Memory B cell (primary cell): Measurements from ENCODE around the gene ARHGEF11.
"Not testable (repeated sequence)": the region's sequence is repeated elsewhere in the genome, so short reads cannot be mapped to it uniquely, and the experiment has no call there.

ENCODE experiments used
- ATAC-seq: fragments of 150-1000 bp; cut with Tn5 transposase; 2 replicates; pipeline ENCODE4 v1.10.0; 2021; ENCODE audit warnings: low read depth, mild to moderate bottlenecking, moderate library complexity
- DNase-seq, 2 donors: peaks; one replicate each; pipeline ENCODE4 v3.0.0; 2022; ENCODE audit warnings: low spot score in 2 of 2
- H3K27ac Mint-ChIP-seq: one replicate; pipeline ENCODE4 v1.8.0; 2022; ENCODE audit warnings: mild to moderate bottlenecking, moderate library complexity, mixed read lengths
- H3K27me3 Mint-ChIP-seq: one replicate; pipeline ENCODE4 v1.8.0; 2022; ENCODE audit warnings: mixed read lengths
- H3K36me3 Mint-ChIP-seq: one replicate; pipeline ENCODE4 v1.8.0; 2022; ENCODE audit warnings: mild to moderate bottlenecking, mixed read lengths
- H3K4me1 Mint-ChIP-seq: one replicate; pipeline ENCODE4 v1.8.0; 2022; ENCODE audit warnings: mixed read lengths
- H3K4me3 Mint-ChIP-seq: one replicate; pipeline ENCODE4 v1.8.0; 2022; ENCODE audit warnings: mild to moderate bottlenecking, moderate library complexity, mixed read lengths
- H3K9me3 Mint-ChIP-seq: one replicate; pipeline ENCODE4 v1.8.0; 2022; ENCODE audit warnings: mixed read lengths

The ARHGEF11 gene

GRCh38 chr1:156933136-156933535, 112.4 kb downstream of the ARHGEF11 start:
- H3K9me3 Mint-ChIP-seq, result no peaks in the 10 kb centered on the region
- H3K36me3 Mint-ChIP-seq, result no peaks in the 10 kb centered on the region
- no peak overlapping the region for H3K27ac Mint-ChIP-seq
- no peak overlapping the region for H3K4me3 Mint-ChIP-seq
- peaks cover 5% of the 10 kb centered on the region for H3K4me1 Mint-ChIP-seq
- no peak for ATAC-seq
- H3K27me3 Mint-ChIP-seq, result peaks cover 37% of the 10 kb centered on the region
- DNase-seq, result no peak

GRCh38 chr1:156931974-156932710, 113.4 kb downstream of the ARHGEF11 start:
- Mint-ChIP-seq H3K9me3 (no peaks in the 10 kb centered on the region), H3K36me3 (no peaks in the 10 kb centered on the region), H3K4me3 (no peak overlapping the region), H3K27me3 (peaks cover 41% of the 10 kb centered on the region), H3K27ac (no peak overlapping the region), H3K4me1 (peaks cover 7% of the 10 kb centered on the region)
- DNase-seq (no peak), ATAC-seq (no peak)

- H3K4me3 Mint-ChIP-seq, result no peak overlapping the region
- no peak for ATAC-seq
- H3K27me3 Mint-ChIP-seq, result peaks cover 44% of the 10 kb centered on the region
These were observed 114.2 kb downstream of the ARHGEF11 start for GRCh38 chr1:156931211-156931952.

GRCh38 chr1:156930483-156930882, 115.1 kb downstream of the ARHGEF11 start:
- peaks cover 47% of the 10 kb centered on the region for H3K27me3 Mint-ChIP-seq
- ATAC-seq (no peak), DNase-seq (no peak)
- no peaks in the 10 kb centered on the region for H3K9me3 Mint-ChIP-seq
- H3K4me1 Mint-ChIP-seq, result peaks cover 9% of the 10 kb centered on the region
- no peak overlapping the region for H3K4me3 Mint-ChIP-seq
- H3K27ac Mint-ChIP-seq, result no peak overlapping the region
- H3K36me3 Mint-ChIP-seq, result no peaks in the 10 kb centered on the region

More at GRCh38 chr1:156931211-156931952, 114.2 kb downstream of the ARHGEF11 start:
- DNase-seq, result no peak
- H3K36me3 Mint-ChIP-seq, result no peaks in the 10 kb centered on the region
- H3K27ac Mint-ChIP-seq, result no peak overlapping the region
- H3K9me3 Mint-ChIP-seq, result no peaks in the 10 kb centered on the region
- H3K4me1 Mint-ChIP-seq, result peaks cover 9% of the 10 kb centered on the region

GRCh38 chr1:156929596-156930238, 115.8 kb downstream of the ARHGEF11 start:
- Mint-ChIP-seq H3K4me1 (peaks cover 9% of the 10 kb centered on the region), H3K27ac (no peak overlapping the region), H3K4me3 (no peak overlapping the region), H3K9me3 (no peaks in the 10 kb centered on the region), H3K27me3 (peaks cover 51% of the 10 kb centered on the region), H3K36me3 (no peaks in the 10 kb centered on the region)
- no peak for ATAC-seq
- no peak for DNase-seq

GRCh38 chr1:156928043-156928602, 117.4 kb downstream of the ARHGEF11 start:
- H3K4me1 Mint-ChIP-seq, result peaks cover 13% of the 10 kb centered on the region

GRCh38 chr1:156927215-156928042, 118.1 kb downstream of the ARHGEF11 start:
- H3K27ac Mint-ChIP-seq, result no peak overlapping the region
- H3K27me3 Mint-ChIP-seq, result peaks cover 44% of the 10 kb centered on the region
- no peak overlapping the region for H3K4me3 Mint-ChIP-seq
- H3K9me3 Mint-ChIP-seq, result no peaks in the 10 kb centered on the region
- H3K36me3 Mint-ChIP-seq, result no peaks in the 10 kb centered on the region
- DNase-seq (no peak), ATAC-seq (peak; percentile 42)
- peaks cover 13% of the 10 kb centered on the region for H3K4me1 Mint-ChIP-seq

More at GRCh38 chr1:156928043-156928602, 117.4 kb downstream of the ARHGEF11 start:
- no peaks in the 10 kb centered on the region for H3K36me3 Mint-ChIP-seq
- peak overlapping the region; percentile 47 for H3K4me3 Mint-ChIP-seq
- no peak overlapping the region for H3K27ac Mint-ChIP-seq
- ATAC-seq (peak; percentile 14), DNase-seq (no peak)
- H3K9me3 Mint-ChIP-seq, result no peaks in the 10 kb centered on the region
- H3K27me3 Mint-ChIP-seq, result peaks cover 47% of the 10 kb centered on the region

- H3K9me3 Mint-ChIP-seq, H3K4me3 Mint-ChIP-seq, DNase-seq, H3K36me3 Mint-ChIP-seq, ATAC-seq, H3K27ac Mint-ChIP-seq: not testable (repeated sequence)
- peaks cover 48% of the 10 kb centered on the region for H3K27me3 Mint-ChIP-seq
- H3K4me1 Mint-ChIP-seq, result peaks cover 13% of the 10 kb centered on the region
These were observed 118.8 kb downstream of the ARHGEF11 start for GRCh38 chr1:156926695-156927094.

- DNase-seq, result no peak
- no peaks in the 10 kb centered on the region for H3K9me3 Mint-ChIP-seq
- no peak overlapping the region for H3K27ac Mint-ChIP-seq
- peaks cover 48% of the 10 kb centered on the region for H3K27me3 Mint-ChIP-seq
- H3K4me3 Mint-ChIP-seq, result no peak overlapping the region
- peaks cover 10% of the 10 kb centered on the region for H3K4me1 Mint-ChIP-seq
- ATAC-seq, result no peak
- no peaks in the 10 kb centered on the region for H3K36me3 Mint-ChIP-seq
These were observed 119.4 kb downstream of the ARHGEF11 start for GRCh38 chr1:156926175-156926574.

GRCh38 chr1:156925154-156926010, 120.2 kb downstream of the ARHGEF11 start:
- Mint-ChIP-seq H3K4me1 (peaks cover 10% of the 10 kb centered on the region), H3K36me3 (no peaks in the 10 kb centered on the region), H3K9me3 (no peaks in the 10 kb centered on the region), H3K27ac (no peak overlapping the region), H3K4me3 (no peak overlapping the region), H3K27me3 (peaks cover 45% of the 10 kb centered on the region)
- ATAC-seq (no peak), DNase-seq (no peak)

GRCh38 chr1:156924478-156925153, 120.9 kb downstream of the ARHGEF11 start:
- DNase-seq (no peak), ATAC-seq (no peak)
- peaks cover 10% of the 10 kb centered on the region for H3K4me1 Mint-ChIP-seq
- peaks cover 45% of the 10 kb centered on the region for H3K27me3 Mint-ChIP-seq
- H3K9me3 Mint-ChIP-seq, result no peaks in the 10 kb centered on the region
- H3K36me3 Mint-ChIP-seq, result no peaks in the 10 kb centered on the region
- no peak overlapping the region for H3K4me3 Mint-ChIP-seq
- H3K27ac Mint-ChIP-seq, result no peak overlapping the region

- no peak for ATAC-seq
- Mint-ChIP-seq H3K27me3 (peaks cover 39% of the 10 kb centered on the region), H3K9me3 (no peaks in the 10 kb centered on the region), H3K4me1 (peaks cover 10% of the 10 kb centered on the region), H3K4me3 (no peak overlapping the region), H3K27ac (no peak overlapping the region), H3K36me3 (no peaks in the 10 kb centered on the region)
- no peak for DNase-seq
These were observed 121.7 kb downstream of the ARHGEF11 start for GRCh38 chr1:156923670-156924477.
